Tibial artery (tissue), 4 donors: ENCODE measurements around the gene IL24.

Source experiments
- DNase-seq, 2 donors: peaks; one replicate each; pipeline ENCODE4 v3.0.0-alpha.2; 2019
- H3K27ac ChIP-seq, 2 donors: fragments of 200-600 bp; sonication (generic) in 1 of 2; 1 replicate in 1 of 2; 2 replicates in 1 of 2; pipeline ENCODE4 v1.5.1; 2018 to 2019; ENCODE audit warnings: mild to moderate bottlenecking in 1 of 2
- H3K27me3 ChIP-seq, 2 donors: fragments of 200-600 bp; sonication (generic) in 1 of 2; one replicate each; pipeline versions ENCODE4 v1.5.1 to v1.6.0; 2016 to 2019
- H3K36me3 ChIP-seq, 3 donors: fragments of 200-600 bp; sonication (generic) in 2 of 3; one replicate each; pipeline ENCODE4 v1.5.1; 2016 to 2019; ENCODE audit warnings: mild to moderate bottlenecking in 2 of 3
- H3K4me1 ChIP-seq, 4 donors: fragments of 200-600 bp; sonication (generic) in 2 of 4; 1 replicate in 3 of 4; 2 replicates in 1 of 4; pipeline ENCODE4 v1.5.1; 2016 to 2019
- H3K4me3 ChIP-seq, 2 donors: fragments of 200-600 bp; sonication (generic) in 1 of 2; 1 replicate in 1 of 2; 2 replicates in 1 of 2; pipeline ENCODE4 v1.5.1; 2018 to 2019; ENCODE audit warnings: mild to moderate bottlenecking in 2 of 2
- H3K9me3 ChIP-seq, 3 donors: fragments of 200-600 bp; sonication (generic) in 1 of 3; one replicate each; pipeline ENCODE4 v1.5.1; 2016 to 2019
- intact Hi-C: fragments of 100-400 bp; cut with DNase I; formaldehyde crosslinking; loops from one replicate; pipeline ENCODE4 v1.15.0; 2023; ENCODE audit warnings: low total_unique reads
- TF ChIP-seq, protein P1 (sequence below), 2 experiments: fragments of 200-600 bp in 1 of 2; fragments of 450-650 bp in 1 of 2; IDR thresholded peaks; one replicate each; pipeline ENCODE4 v1.5.1; 2017 to 2019; ENCODE audit warnings: antibody characterized with exemption in 2 of 2, mild to moderate bottlenecking in 1 of 2, moderate library complexity in 1 of 2

The IL24 gene

DNA sequence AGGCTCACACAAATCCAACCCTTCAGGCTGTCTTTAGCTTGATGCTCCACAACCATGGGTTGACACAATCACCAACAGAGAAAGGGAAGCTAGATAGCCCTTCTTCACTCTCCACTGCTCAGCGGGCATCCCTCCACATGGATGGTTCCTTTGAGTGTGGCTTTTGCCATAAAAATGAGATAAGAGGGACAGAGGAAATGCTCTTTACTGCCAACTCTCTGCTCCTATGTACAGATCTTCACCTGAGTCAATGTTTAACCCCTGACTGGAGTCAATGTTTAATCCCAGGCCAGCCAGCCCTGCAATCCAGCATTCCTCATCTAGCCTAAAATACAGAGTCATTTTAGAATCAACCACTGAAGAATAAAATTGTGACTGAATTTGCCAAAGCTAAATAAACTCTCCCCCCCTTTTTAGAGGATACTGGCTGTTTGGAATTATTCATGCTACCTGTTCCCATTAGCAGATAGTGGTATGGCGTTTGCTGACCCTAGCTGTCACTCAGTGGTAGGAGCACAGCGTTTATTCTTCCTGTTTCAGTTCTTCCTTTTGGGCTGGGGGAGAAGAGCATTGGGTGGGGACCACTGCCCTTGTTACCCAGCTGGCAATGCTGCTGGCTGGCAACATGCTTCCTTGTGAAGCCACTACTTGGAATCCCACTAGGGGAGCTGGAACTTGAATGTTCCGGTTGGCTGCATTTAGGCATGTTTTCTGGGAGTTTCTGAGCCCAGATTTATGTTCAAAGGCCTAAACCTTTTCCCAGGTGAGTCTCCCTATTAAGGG is 54.3 kb downstream of the IL24 start:
- H3K4me1 ChIP-seq: peaks cover 0 to 4% (median 0%) of the 10 kb centered on the region in 4 donors
- DNase-seq: no peak
- H3K27me3 ChIP-seq: peaks cover 0 to 20% of the 10 kb centered on the region in 2 donors

DNA sequence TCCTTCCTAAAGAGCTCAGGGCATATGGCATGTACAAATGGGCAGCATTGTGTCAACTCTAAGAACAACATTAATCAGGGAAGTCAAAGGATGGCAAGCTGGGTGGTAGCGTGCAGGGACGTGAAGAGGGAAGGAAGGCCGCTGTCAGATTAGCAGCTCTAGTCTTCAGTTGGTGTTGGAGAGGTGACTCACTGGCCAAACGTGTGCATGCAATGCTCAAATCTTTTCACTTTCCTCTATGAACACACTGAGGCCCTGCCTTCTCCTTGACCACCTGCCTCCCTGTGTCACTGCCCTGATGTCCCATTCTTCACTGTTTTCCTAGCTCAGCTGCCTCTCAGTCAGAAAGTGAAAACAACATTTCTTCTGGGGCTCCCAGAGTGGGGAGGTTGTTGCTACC is 54.9 kb downstream of the IL24 start:
- intact Hi-C loops: no loop called here
- no peak overlapping the region for H3K4me3 ChIP-seq
- H3K36me3 ChIP-seq: no peaks in the 10 kb centered on the region
- H3K9me3 ChIP-seq: no peaks in the 10 kb centered on the region
- peaks cover 0 to 4% (median 0%) of the 10 kb centered on the region in 4 donors for H3K4me1 ChIP-seq
- no peak for DNase-seq
- TF ChIP-seq, protein P1, sequence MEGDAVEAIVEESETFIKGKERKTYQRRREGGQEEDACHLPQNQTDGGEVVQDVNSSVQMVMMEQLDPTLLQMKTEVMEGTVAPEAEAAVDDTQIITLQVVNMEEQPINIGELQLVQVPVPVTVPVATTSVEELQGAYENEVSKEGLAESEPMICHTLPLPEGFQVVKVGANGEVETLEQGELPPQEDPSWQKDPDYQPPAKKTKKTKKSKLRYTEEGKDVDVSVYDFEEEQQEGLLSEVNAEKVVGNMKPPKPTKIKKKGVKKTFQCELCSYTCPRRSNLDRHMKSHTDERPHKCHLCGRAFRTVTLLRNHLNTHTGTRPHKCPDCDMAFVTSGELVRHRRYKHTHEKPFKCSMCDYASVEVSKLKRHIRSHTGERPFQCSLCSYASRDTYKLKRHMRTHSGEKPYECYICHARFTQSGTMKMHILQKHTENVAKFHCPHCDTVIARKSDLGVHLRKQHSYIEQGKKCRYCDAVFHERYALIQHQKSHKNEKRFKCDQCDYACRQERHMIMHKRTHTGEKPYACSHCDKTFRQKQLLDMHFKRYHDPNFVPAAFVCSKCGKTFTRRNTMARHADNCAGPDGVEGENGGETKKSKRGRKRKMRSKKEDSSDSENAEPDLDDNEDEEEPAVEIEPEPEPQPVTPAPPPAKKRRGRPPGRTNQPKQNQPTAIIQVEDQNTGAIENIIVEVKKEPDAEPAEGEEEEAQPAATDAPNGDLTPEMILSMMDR (IDR thresholded peaks at IDR 0.05): no peak
- peaks cover 0 to 14% of the 10 kb centered on the region in 2 donors for H3K27me3 ChIP-seq
- no peak overlapping the region for H3K27ac ChIP-seq

More for the DNA sequence above, 54.3 kb downstream of the IL24 start:
- H3K36me3 ChIP-seq: no peaks in the 10 kb centered on the region
- intact Hi-C loops: no loop called here
- H3K4me3 ChIP-seq: no peak overlapping the region
- H3K27ac ChIP-seq: no peak overlapping the region
- no peaks in the 10 kb centered on the region for H3K9me3 ChIP-seq
- TF ChIP-seq, protein P1 (IDR thresholded peaks at IDR 0.05): no peak

DNA sequence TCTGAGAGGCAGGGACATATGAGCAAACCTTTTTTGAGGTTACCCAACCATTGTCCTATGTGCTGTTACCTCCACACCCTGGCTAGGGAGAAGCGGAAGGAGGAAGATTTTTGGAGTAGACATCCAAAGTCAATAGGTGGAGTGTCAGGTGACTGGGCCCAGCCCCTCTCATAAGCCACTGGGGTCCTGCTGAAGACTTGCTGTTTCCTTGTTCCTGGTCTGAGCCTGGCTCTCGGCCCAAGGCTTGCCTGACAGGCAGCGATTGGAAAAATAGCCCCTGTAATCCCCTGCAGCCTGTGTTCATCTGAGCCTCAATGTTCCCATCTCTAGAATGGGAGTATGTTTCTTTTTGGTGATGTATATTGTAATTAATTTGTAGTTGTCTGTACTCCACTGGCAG is 55.9 kb downstream of the IL24 start:
- H3K27me3 ChIP-seq: peaks cover 0 to 11% of the 10 kb centered on the region in 2 donors
- no peaks in the 10 kb centered on the region for H3K9me3 ChIP-seq
- intact Hi-C loops: no loop called here
- no peak for DNase-seq
- no peak overlapping the region for H3K27ac ChIP-seq
- no peak overlapping the region for H3K4me3 ChIP-seq
- peaks cover 0 to 4% (median 0%) of the 10 kb centered on the region in 4 donors for H3K4me1 ChIP-seq
- TF ChIP-seq, protein P1 (IDR thresholded peaks at IDR 0.05): no peak
- H3K36me3 ChIP-seq: no peaks in the 10 kb centered on the region

DNA sequence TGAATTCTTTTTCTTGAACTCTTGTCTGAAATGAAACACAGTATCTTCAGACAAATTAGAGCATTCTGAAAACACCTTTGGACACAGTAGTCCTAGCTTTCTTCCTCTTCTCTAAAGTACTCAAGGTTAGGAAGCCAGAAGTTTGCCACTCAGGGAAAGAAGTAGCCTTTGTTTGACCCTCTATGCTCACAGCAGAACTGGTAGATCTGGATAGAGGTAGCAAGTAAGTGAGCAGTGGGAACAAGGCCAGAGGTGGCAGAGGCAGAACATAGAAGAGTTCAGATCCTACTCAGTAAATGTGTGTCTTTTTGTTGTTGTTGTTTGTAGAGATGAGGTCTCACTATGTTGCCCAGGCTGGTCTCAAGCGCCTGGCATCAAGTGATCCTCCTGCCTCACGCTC is 56.4 kb downstream of the IL24 start:
- H3K4me1 ChIP-seq: peaks cover 0 to 4% (median 0%) of the 10 kb centered on the region in 4 donors
- no peaks in the 10 kb centered on the region for H3K36me3 ChIP-seq
- no peaks in the 10 kb centered on the region for H3K9me3 ChIP-seq
- H3K4me3 ChIP-seq: no peak overlapping the region
- no peak overlapping the region for H3K27ac ChIP-seq
- peaks cover 0 to 10% of the 10 kb centered on the region in 2 donors for H3K27me3 ChIP-seq
- TF ChIP-seq, protein P1 (IDR thresholded peaks at IDR 0.05): no peak
- no peak for DNase-seq
- intact Hi-C loops: no loop called here
